IMR-90 (cell line): Measurements from ENCODE around the gene DLEU7. TPM values are rescaled to one million over a fixed set of nuclear protein-coding genes. Genes with fewer than 3 reads are reported as not detected.

ENCODE experiments used
- ATAC-seq: fragments of 200-7000 bp; cut with Tn5 transposase; 2 replicates; pipeline ENCODE4 v1.9.1; 2020; ENCODE audit warnings: low read depth, mild to moderate bottlenecking, moderate library complexity
- BruUV-seq: library from RNA; stranded (reverse); fragments of 400-500 nt; replicated peaks from 2 replicates; lab custom pipeline; 2021; lab: Mats Ljungman, UMichigan
- CTCF ChIA-PET: fragments of 300-600 bp; formaldehyde crosslinking; extraction: SDS; loops from one replicate; lab custom pipeline; 2021; ENCODE audit warnings: antibody characterized with exemption; lab: Yijun Ruan, JAX
- POLR2A ChIA-PET: fragments of 300-600 bp; sonication (Branson Sonifier 250); formaldehyde crosslinking; loops from one replicate; lab custom pipeline; 2022; ENCODE audit warnings: antibody characterized with exemption; ENCODE audit not compliant: unreplicated experiment; lab: Charles Lee
- DNase-seq: peaks from one replicate; pipeline ENCODE4 v3.0.0; 2013
- H2AFZ ChIP-seq: replicated peaks from 2 replicates; pipeline ENCODE3; 2013; ENCODE audit warnings: low read length, mild to moderate bottlenecking; ENCODE audit not compliant: poor library complexity
- H2AK5ac ChIP-seq: 2 replicates; pipeline ENCODE4 v1.6.1; 2013; ENCODE audit warnings: low read depth, low read length, inconsistent platforms
- H2AK9ac ChIP-seq: replicated peaks from 2 replicates; pipeline ENCODE3; 2013; ENCODE audit warnings: mild to moderate bottlenecking, low read depth, low read length, moderate library complexity; ENCODE audit not compliant: poor library complexity
- H2BK120ac ChIP-seq: 2 replicates; pipeline ENCODE4 v1.6.1; 2013; ENCODE audit warnings: low read depth, low read length, inconsistent platforms
- H2BK15ac ChIP-seq: 3 replicates; pipeline ENCODE4 v1.6.1; 2013; ENCODE audit warnings: low read depth, low read length, inconsistent platforms
- H2BK20ac ChIP-seq: 2 replicates; pipeline ENCODE4 v1.6.1; 2013; ENCODE audit warnings: low read depth, mild to moderate bottlenecking, inconsistent platforms, low read length, moderate library complexity
- H2BK5ac ChIP-seq: 2 replicates; pipeline ENCODE4 v1.6.1; 2013; ENCODE audit warnings: mild to moderate bottlenecking, low read depth, low read length, inconsistent platforms; ENCODE audit not compliant: poor library complexity, severe bottlenecking
- H3K14ac ChIP-seq: replicated peaks from 2 replicates; pipeline ENCODE4 v1.6.1; 2013; ENCODE audit warnings: low read depth, low read length, inconsistent platforms
- H3K18ac ChIP-seq: 2 replicates; pipeline ENCODE4 v1.6.1; 2013; ENCODE audit warnings: low read depth, low read length, control low read depth
- H3K23ac ChIP-seq: 2 replicates; pipeline ENCODE4 v1.6.1; 2013; ENCODE audit warnings: low read depth, low read length, inconsistent platforms
- H3K27ac ChIP-seq: 2 replicates; pipeline ENCODE4 v1.5.1; 2013; ENCODE audit warnings: mild to moderate bottlenecking, control low read depth, low read length; ENCODE audit not compliant: insufficient read depth
- H3K27me3 ChIP-seq: 2 replicates; pipeline ENCODE4 v1.6.1; 2013; ENCODE audit warnings: low read length; ENCODE audit not compliant: control insufficient read depth, insufficient read depth
- H3K36me3 ChIP-seq: 2 replicates; pipeline ENCODE4 v1.6.1; 2013; ENCODE audit warnings: low read length, mixed read lengths; ENCODE audit not compliant: control insufficient read depth, insufficient read depth
- H3K4ac ChIP-seq: 2 replicates; pipeline ENCODE4 v1.6.1; 2013; ENCODE audit warnings: low read depth, low read length, inconsistent platforms
- H3K4me1 ChIP-seq: 2 replicates; pipeline ENCODE4 v1.6.1; 2013; ENCODE audit warnings: low read length, mixed read lengths; ENCODE audit not compliant: control insufficient read depth, insufficient read depth
- H3K4me2 ChIP-seq: 2 replicates; pipeline ENCODE4 v1.6.1; 2013; ENCODE audit warnings: low read depth, mild to moderate bottlenecking, control low read depth, low read length, moderate library complexity
- H3K4me3 ChIP-seq: 2 replicates; pipeline ENCODE4 v1.5.1; 2013; ENCODE audit warnings: low read depth, mild to moderate bottlenecking, control low read depth, low read length, moderate library complexity; ENCODE audit not compliant: insufficient read depth
- H3K56ac ChIP-seq: 2 replicates; pipeline ENCODE4 v1.6.1; 2013; ENCODE audit warnings: low read length, inconsistent platforms; ENCODE audit not compliant: insufficient read depth; ENCODE audit errors: extremely low read depth
- H3K79me1 ChIP-seq, 2 experiments: 2 replicates each; pipeline ENCODE4 v1.6.1; 2013; ENCODE audit warnings: low read length in 2 of 2, inconsistent platforms in 1 of 2, low read depth in 1 of 2
- H3K9ac ChIP-seq: 2 replicates; pipeline ENCODE4 v1.6.1; 2013; ENCODE audit warnings: low read depth, low read length, control low read depth
- H3K9me1 ChIP-seq: 2 replicates; pipeline ENCODE4 v1.6.1; 2013; ENCODE audit warnings: low read length, inconsistent platforms; ENCODE audit not compliant: insufficient read depth
- H3K9me3 ChIP-seq: 2 replicates; pipeline ENCODE4 v1.6.1; 2013; ENCODE audit warnings: low read length; ENCODE audit not compliant: control insufficient read depth, insufficient read depth
- H4K20me1 ChIP-seq: 2 replicates; pipeline ENCODE4 v1.6.1; 2013; ENCODE audit warnings: low read length, inconsistent platforms; ENCODE audit not compliant: insufficient read depth
- H4K5ac ChIP-seq: 2 replicates; pipeline ENCODE4 v1.6.1; 2013; ENCODE audit warnings: mild to moderate bottlenecking, low read depth, low read length, control low read depth
- H4K8ac ChIP-seq, 2 experiments: 2 replicates each; pipeline ENCODE4 v1.6.1; 2013; ENCODE audit warnings: low read depth in 2 of 2, low read length in 2 of 2, control low read depth in 1 of 2, inconsistent platforms in 1 of 2
- H4K91ac ChIP-seq: 2 replicates; pipeline ENCODE4 v1.6.1; 2013; ENCODE audit warnings: low read depth, low read length, inconsistent platforms; ENCODE audit not compliant: insufficient read depth
- BHLHE40 ChIP-seq: fragments of 150-350 bp; IDR thresholded peaks from 2 replicates; pipeline ENCODE4 v1.6.1; 2016; ENCODE audit warnings: mild to moderate bottlenecking, low read depth, low read length
- CEBPB ChIP-seq: IDR thresholded peaks from 2 replicates; pipeline ENCODE4 v1.6.1; 2012; ENCODE audit warnings: low read depth, low read length, improper control_type of control experiment
- CHD1 ChIP-seq: IDR thresholded peaks from 2 replicates; pipeline ENCODE4 v1.6.1; 2012; ENCODE audit warnings: low read depth, low read length, improper control_type of control experiment
- FOS ChIP-seq: fragments of 150-350 bp; IDR thresholded peaks from 2 replicates; pipeline ENCODE4 v1.6.1; 2016; ENCODE audit warnings: low read depth, low read length
- MAFK ChIP-seq: IDR thresholded peaks from 2 replicates; pipeline ENCODE4 v1.6.1; 2012; ENCODE audit warnings: low read depth, low read length, improper control_type of control experiment
- MAZ ChIP-seq: IDR thresholded peaks from 2 replicates; pipeline ENCODE4 v1.6.1; 2012; ENCODE audit warnings: low read depth, mild to moderate bottlenecking, low read length, improper control_type of control experiment, moderate library complexity, borderline replicate concordance
- MXI1 ChIP-seq: IDR thresholded peaks from 2 replicates; pipeline ENCODE4 v1.6.1; 2012; ENCODE audit warnings: low read depth, mild to moderate bottlenecking, low read length, moderate library complexity, borderline replicate concordance
- NFE2L2 ChIP-seq: fragments of 150-350 bp; IDR thresholded peaks from 2 replicates; pipeline ENCODE4 v1.6.1; 2016; ENCODE audit warnings: low read depth, mild to moderate bottlenecking, low read length
- POLR2A ChIP-seq: IDR thresholded peaks from 2 replicates; pipeline ENCODE4 v1.6.1; 2012; ENCODE audit warnings: mild to moderate bottlenecking, low read depth, low read length
- RAD21 ChIP-seq: IDR thresholded peaks from 2 replicates; pipeline ENCODE4 v1.6.1; 2012; ENCODE audit warnings: low read length, improper control_type of control experiment
- RCOR1 ChIP-seq: IDR thresholded peaks from 2 replicates; pipeline ENCODE4 v1.6.1; 2012; ENCODE audit warnings: mild to moderate bottlenecking, low read length, improper control_type of control experiment; ENCODE audit not compliant: insufficient replicate concordance
- RFX5 ChIP-seq: IDR thresholded peaks from 2 replicates; pipeline ENCODE4 v1.8.0; 2012; ENCODE audit warnings: low read depth, mild to moderate bottlenecking, low read length, moderate library complexity
- SMC3 ChIP-seq: fragments of 150-350 bp; IDR thresholded peaks from 2 replicates; pipeline ENCODE4 v1.6.1; 2016; ENCODE audit warnings: low read depth, mild to moderate bottlenecking, antibody characterized with exemption, low read length, moderate library complexity
- WGBS, 2 experiments: methylation state at CpG; one replicate each; pipeline versions ENCODE4 v1.1.5 to v1.1.7; 2013; ENCODE audit warnings: missing lambda C conversion rate in 2 of 2; ENCODE audit not compliant: insufficient read length in 1 of 2; ENCODE audit errors: extremely low coverage in 2 of 2; 5-methylcytosine and 5-hydroxymethylcytosine counted together
- dilution Hi-C: fragments of 300-500 bp; cut with HindIII; formaldehyde crosslinking; loops from one replicate; pipeline ENCODE4 v1.14.3; 2018; ENCODE audit warnings: low sequenced_read_pairs; ENCODE audit not compliant: unreplicated experiment
- in situ Hi-C: fragments of 300-500 bp; cut with MboI; formaldehyde crosslinking; loops from 3 replicates; pipeline ENCODE4 v1.14.3; 2019; ENCODE audit warnings: low sequenced_read_pairs, inconsistent platforms, mixed read lengths
- intact Hi-C: fragments of 100-400 bp; cut with micrococcal nuclease; formaldehyde crosslinking; loops from 2 replicates; pipeline ENCODE4 v1.10.0; 2022
- polyA plus RNA-seq, 3 experiments: library from polyadenylated mRNA; depleted of rRNA; stranded (reverse); fragments of >200 nt; gene quantifications; 2 replicates each; pipeline ENCODE4 v1.2.3, GENCODE V29; 2012; ENCODE audit warnings: low replicate concordance in 1 of 3
- total RNA-seq: library from RNA; depleted of rRNA; stranded (reverse); fragments of >200 nt; gene quantifications from 2 replicates; pipeline ENCODE4 v1.2.3, GENCODE V29; 2012
- TF ChIP-seq, protein P1 (sequence below): fragments of 150-350 bp; IDR thresholded peaks from 2 replicates; pipeline ENCODE4 v1.6.1; 2016; ENCODE audit warnings: low read depth, mild to moderate bottlenecking, low read length, moderate library complexity, borderline replicate concordance
- TF ChIP-seq, protein P2 (sequence below): fragments of 150-350 bp; IDR thresholded peaks from 2 replicates; pipeline ENCODE4 v1.6.1; 2017; ENCODE audit warnings: mild to moderate bottlenecking, antibody characterized with exemption, low read length, low read depth
- TF ChIP-seq, protein P3 (sequence below): conservative IDR thresholded peaks from 2 replicates; pipeline ENCODE4 v1.5.1; 2012; ENCODE audit warnings: mild to moderate bottlenecking, low read depth, low read length, improper control_type of control experiment

The DLEU7 gene
- total and polyA plus RNA-seq, 2 of the 4 experiments (the other 2 are of a cell fraction): not detected

DNA sequence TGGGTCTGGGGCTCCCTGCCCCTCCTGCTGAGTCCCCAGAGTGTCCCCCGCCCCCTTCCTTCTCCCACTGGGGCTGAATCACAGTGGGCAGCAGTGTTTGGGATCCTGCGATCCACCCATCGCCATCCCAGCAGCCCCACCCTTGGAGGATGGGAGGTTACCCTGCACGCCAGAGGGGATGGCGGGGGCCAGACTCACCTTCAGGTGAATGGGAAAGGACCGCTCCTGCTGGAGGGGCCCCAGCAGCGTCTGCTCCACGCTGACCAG lies 569 bp downstream of the DLEU7 start:
- Histone ChIP-seq H3K14ac (no peak overlapping the region), H3K4me2 (no peak overlapping the region), H3K9ac (no peak overlapping the region), H3K9me1 (no peaks in the 10 kb centered on the region), H2AFZ (peak overlapping the region; percentile 5), H3K27me3 (peaks cover 40% of the 10 kb centered on the region), H3K23ac (no peak overlapping the region), H3K4me3 (no peak overlapping the region), H2BK20ac (no peak overlapping the region), H3K4ac (no peak overlapping the region), H4K5ac (no peak overlapping the region), H3K9me3 (no peaks in the 10 kb centered on the region), H3K36me3 (no peaks in the 10 kb centered on the region), H3K56ac (no peak overlapping the region), H4K20me1 (no peaks in the 10 kb centered on the region), H3K79me1 (no peaks in the 10 kb centered on the region), H4K91ac (no peak overlapping the region), H2AK5ac (no peak overlapping the region), H2BK15ac (no peak overlapping the region), H2BK120ac (no peak overlapping the region), H3K18ac (no peak overlapping the region), H4K8ac (no peak overlapping the region), H2BK5ac (no peak overlapping the region), H2AK9ac (no peak overlapping the region), H3K27ac (no peak overlapping the region), H3K4me1 (no peaks in the 10 kb centered on the region)
- CTCF ChIA-PET: no interaction called here
- intact Hi-C loops: no loop called here
- 22% methylated on average over 5 of the region's 8 CpGs; no CpG with 5 or more reads in 1 of the 2 experiments for WGBS, 2 experiments
- no TSS peak for BruUV-seq
- ATAC-seq (no peak), DNase-seq (no peak)
- in situ Hi-C loops: no loop called here
- POLR2A ChIA-PET: no interaction called here
- TF ChIP-seq BHLHE40 (no peak), SMC3 (no peak), FOS (no peak), POLR2A (no peak), MXI1 (no peak), CEBPB (no peak), NFE2L2 (no peak), RAD21 (no peak), RFX5 (no peak), MAZ (no peak), MAFK (no peak), CHD1 (no peak), RCOR1 (no peak)
- TF ChIP-seq, protein P1, sequence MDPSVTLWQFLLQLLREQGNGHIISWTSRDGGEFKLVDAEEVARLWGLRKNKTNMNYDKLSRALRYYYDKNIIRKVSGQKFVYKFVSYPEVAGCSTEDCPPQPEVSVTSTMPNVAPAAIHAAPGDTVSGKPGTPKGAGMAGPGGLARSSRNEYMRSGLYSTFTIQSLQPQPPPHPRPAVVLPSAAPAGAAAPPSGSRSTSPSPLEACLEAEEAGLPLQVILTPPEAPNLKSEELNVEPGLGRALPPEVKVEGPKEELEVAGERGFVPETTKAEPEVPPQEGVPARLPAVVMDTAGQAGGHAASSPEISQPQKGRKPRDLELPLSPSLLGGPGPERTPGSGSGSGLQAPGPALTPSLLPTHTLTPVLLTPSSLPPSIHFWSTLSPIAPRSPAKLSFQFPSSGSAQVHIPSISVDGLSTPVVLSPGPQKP: no peak
- TF ChIP-seq, protein P2, sequence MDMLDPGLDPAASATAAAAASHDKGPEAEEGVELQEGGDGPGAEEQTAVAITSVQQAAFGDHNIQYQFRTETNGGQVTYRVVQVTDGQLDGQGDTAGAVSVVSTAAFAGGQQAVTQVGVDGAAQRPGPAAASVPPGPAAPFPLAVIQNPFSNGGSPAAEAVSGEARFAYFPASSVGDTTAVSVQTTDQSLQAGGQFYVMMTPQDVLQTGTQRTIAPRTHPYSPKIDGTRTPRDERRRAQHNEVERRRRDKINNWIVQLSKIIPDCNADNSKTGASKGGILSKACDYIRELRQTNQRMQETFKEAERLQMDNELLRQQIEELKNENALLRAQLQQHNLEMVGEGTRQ: no peak
- TF ChIP-seq, protein P3, sequence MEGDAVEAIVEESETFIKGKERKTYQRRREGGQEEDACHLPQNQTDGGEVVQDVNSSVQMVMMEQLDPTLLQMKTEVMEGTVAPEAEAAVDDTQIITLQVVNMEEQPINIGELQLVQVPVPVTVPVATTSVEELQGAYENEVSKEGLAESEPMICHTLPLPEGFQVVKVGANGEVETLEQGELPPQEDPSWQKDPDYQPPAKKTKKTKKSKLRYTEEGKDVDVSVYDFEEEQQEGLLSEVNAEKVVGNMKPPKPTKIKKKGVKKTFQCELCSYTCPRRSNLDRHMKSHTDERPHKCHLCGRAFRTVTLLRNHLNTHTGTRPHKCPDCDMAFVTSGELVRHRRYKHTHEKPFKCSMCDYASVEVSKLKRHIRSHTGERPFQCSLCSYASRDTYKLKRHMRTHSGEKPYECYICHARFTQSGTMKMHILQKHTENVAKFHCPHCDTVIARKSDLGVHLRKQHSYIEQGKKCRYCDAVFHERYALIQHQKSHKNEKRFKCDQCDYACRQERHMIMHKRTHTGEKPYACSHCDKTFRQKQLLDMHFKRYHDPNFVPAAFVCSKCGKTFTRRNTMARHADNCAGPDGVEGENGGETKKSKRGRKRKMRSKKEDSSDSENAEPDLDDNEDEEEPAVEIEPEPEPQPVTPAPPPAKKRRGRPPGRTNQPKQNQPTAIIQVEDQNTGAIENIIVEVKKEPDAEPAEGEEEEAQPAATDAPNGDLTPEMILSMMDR: no peak
- dilution Hi-C loops: no loop called here
